HL-60/S4 treated with phorbol 12-myristate 13-acetate at 8.2 ng/mL for 4 days and 3 days (cell line): ENCODE data around the gene FZD7.

Source experiments
- in situ Hi-C: fragments of 300-500 bp; cut with MboI; formaldehyde crosslinking; loops from 2 replicates; pipeline ENCODE4 v1.15.0; 2022; ENCODE audit warnings: low sequenced_read_pairs

Gene FZD7

GRCh38 chr2:202064881-202065230, 31.2 kb downstream of the FZD7 start:
- in situ Hi-C loops = no loop called here

DNA sequence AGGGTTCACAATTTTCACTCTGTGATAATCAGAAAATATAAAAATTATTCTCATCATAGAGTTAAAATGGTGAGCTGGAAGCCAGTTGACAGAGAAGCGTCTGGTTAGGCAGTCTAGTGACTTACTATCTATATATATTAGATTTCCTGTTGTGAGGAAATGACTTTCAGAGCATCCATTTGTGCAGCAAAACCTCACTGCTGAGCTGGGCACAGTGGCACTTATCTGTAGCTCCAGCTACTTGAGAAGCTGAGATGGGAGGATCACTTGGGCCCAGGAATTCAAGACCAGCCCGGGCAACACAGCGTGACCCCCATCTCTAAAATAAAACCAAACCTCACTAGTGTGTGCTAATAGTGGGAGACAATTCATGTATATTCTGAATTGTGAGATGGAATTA, 32.2 kb downstream of the FZD7 start:
- in situ Hi-C loops = no loop called here

DNA sequence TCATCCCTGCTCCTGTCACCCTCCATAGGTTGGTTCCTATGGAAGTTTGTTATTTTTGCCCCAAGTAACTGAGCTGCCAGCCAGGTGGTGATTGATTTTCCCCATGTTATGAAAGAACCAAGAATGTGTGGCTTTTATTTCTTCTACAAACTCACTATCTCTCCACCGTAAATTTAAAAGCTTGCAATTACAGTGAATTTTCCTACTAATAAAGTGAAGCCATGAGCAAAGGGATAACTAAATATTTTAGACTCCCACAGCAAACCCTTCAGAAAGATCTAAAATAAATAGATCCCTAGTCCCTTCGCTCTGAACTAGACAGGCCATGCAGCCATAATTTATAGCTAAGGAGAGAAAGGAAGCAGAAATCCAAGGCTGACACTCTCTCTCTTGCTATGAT, 33.2 kb downstream of the FZD7 start:
- in situ Hi-C loops = no loop called here

DNA sequence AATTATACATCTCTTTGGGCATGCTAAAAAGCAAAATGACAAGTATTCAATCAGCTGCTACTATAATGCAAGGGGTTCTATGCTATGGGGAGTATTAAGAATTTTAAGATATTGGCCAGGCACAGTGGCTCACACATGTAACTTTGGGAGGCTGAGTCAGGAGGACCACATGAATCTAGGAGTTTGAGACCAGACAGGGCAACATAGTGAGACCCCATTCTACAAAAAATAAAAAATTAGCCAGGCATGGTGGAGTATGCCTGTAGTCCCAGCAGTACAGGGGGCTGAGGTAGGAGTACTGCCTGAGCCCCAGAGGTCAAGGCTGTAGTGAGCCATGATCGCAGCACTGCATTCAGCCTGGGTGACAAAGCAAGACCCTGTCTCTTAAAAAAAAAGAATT, 33.9 kb downstream of the FZD7 start:
- in situ Hi-C loops = no loop called here

DNA sequence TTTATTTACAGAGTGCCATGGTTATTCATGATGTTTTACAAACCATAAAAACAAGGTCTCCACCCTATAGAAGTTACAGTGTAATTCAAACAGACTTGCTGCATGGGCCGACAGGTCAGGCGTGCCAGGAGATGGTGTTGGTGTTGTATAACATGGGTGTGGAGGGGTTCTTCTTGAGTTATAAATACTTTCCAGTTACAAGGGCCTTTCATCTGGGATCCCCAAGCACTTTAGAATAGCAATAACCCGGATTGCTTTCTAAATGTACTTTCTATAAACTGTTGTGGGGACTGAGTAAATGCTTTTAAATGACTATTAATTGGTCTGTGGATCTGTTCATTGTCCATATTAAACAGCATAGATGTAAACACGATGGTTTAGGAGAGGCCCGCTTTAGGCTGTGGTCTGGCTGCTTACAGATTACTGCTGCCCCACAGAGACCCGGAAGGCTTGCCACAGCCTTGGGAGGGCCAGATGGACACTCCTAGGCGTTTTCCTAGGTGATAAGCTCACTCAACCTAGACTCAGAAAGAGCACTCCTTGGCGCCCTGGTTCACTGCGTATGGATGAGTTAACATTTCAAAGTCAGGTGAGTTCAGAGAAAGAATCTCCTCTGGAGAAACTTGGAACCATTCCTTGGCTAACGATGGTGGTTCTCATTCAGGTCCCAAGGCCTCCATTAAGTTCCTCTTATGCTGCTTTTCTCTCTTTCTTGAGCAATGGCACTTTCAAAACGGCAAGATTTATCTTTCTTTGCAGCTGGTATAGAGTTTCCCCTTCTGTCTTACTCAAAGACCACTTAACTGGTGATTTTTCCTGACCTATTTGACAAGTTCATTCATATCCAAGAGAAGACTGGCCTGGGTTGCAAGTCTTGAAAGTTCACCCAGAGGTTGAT, 35.8 kb downstream of the FZD7 start:
- in situ Hi-C loops = no loop called here

DNA sequence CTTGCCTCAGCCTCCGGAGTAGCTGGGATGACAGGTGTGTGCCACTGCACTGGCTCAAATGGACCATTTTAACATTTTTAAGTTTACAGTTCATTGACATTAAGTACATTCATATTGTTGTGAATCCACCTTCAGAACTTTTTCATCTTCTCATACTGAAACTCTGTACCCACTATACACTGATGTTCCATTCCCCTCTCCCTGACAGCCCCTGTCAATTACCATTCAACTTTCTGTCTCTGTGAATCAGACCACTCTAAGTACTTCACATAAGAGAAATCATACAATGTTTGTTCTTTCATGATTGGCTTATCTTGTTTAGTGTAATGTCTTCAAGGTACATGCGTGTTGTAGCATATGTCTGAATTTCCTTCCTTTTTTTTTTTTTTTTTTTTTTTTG, 37.5 kb downstream of the FZD7 start:
- in situ Hi-C loops = no loop called here

DNA sequence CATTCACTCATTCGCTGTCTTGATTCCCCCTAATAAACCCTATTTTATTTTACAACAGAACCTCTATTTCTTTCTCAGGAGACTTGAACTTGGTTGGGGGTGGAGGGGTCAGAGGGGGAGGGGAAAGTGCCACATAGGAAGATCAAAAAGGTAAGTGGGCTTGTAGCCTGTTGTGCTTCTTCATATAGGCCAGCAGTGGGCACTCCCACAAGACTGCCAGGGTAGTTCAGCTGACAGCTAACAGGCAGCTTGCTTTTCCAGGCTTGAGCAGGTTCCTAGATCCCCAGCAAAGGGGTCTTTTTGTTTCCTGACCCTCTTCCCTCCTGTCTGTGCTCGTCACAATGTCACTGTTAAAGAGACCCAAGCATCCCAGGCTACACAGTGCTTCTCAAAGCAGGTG, 38.6 kb downstream of the FZD7 start:
- in situ Hi-C loops = no loop called here

GRCh38 chr2:202072737-202073401, 39.2 kb downstream of the FZD7 start, which contains the start of gene KIAA2012:
TSS of gene KIAA2012 (plus strand) at chr2:202073255. CDS start at chr2:202073628, 373 bp downstream.
- in situ Hi-C loops = no loop called here

- in situ Hi-C loops = no loop called here
Observed at GRCh38 chr2:202074324-202074723, 40.7 kb downstream of the FZD7 start.

- in situ Hi-C loops = no loop called here
Observed at GRCh38 chr2:202079310-202079709, 45.7 kb downstream of the FZD7 start.

DNA sequence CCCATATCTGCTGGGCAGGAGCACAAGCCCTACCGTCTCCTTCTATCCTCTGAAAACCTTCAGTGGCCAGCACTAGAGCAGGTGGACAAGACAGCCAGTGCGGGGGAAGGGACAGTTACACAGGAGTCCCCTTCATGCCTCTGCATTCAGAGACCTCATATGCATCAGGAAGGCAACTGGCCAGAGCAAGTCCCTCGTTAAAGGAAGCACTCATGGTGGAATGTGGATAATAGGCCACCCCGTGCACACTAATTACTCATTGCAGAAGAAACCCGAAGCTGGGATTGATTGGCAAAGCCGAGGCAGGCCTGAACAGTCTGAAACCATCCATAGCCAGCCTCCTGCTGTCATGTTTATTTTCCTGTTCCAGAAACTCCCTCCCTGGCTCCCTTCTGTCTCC, 50.6 kb downstream of the FZD7 start:
- in situ Hi-C loops = no loop called here
